ENCODE results near the gene AMIGO1. TPM values are rescaled to one million over a fixed set of nuclear protein-coding genes. Genes with fewer than 3 reads are reported as not detected.

AMIGO1 gene
- total RNA-seq, 1 donor from 2014 or later = 1.8 TPM

GRCh38 chr1:109454497-109455133, 54.9 kb downstream of the AMIGO1 start:
- DNase-seq (ENCODE audit: low read depth, low spot score) = no peak

Other genes with a start within 250 kb of the AMIGO1 start
- 5.5 and 12.8 TPM in 2 replicates for gene PSRC1, start 226.6 kb downstream of the AMIGO1 start, total RNA-seq
- gene MYBPHL, start 202.7 kb downstream of the AMIGO1 start, total RNA-seq = not detected in 2 replicates
- gene SORT1, start 111.8 kb downstream of the AMIGO1 start, total RNA-seq = 14.5 and 18.4 TPM in 2 replicates
- gene PSMA5, start 83.3 kb downstream of the AMIGO1 start, total RNA-seq = 69.6 and 74.4 TPM in 2 replicates
- gene SYPL2, start 43.2 kb downstream of the AMIGO1 start, total RNA-seq = 0.04 TPM in 1 of 2 replicates, not detected in the other
- 0.99 and 1.1 TPM in 2 replicates for gene ATXN7L2, start 25.8 kb downstream of the AMIGO1 start, total RNA-seq
- gene CYB561D1, start 15.6 kb downstream of the AMIGO1 start, total RNA-seq = 4.0 and 5.0 TPM in 2 replicates
- gene GPR61, start 30.1 kb upstream of the AMIGO1 start, total RNA-seq = 0.14 and 0.46 TPM in 2 replicates
- 18.7 and 21.4 TPM in 2 replicates for gene GNAI3, start 38.9 kb upstream of the AMIGO1 start, total RNA-seq
- gene GNAT2, start 109.9 kb upstream of the AMIGO1 start, total RNA-seq = 0.26 and 0.42 TPM in 2 replicates
- gene AMPD2, start 110.1 kb upstream of the AMIGO1 start, total RNA-seq = 47.8 and 49.5 TPM in 2 replicates
- 2.5 and 3.3 TPM in 2 replicates for gene GSTM4, start 146.4 kb upstream of the AMIGO1 start, total RNA-seq
- gene GSTM2, start 158.3 kb upstream of the AMIGO1 start, total RNA-seq = 1.1 and 7.2 TPM in 2 replicates
- gene GSTM1, start 178.1 kb upstream of the AMIGO1 start, total RNA-seq = not detected in 2 replicates
- 0.13 and 0.18 TPM in 2 replicates for gene GSTM5, start 202.5 kb upstream of the AMIGO1 start, total RNA-seq
- 25.0 and 57.0 TPM in 2 replicates for gene GSTM3, start 231.3 kb upstream of the AMIGO1 start, total RNA-seq

Measured in pulmonary artery endothelial cell (primary cell).